ENCODE measurements around the gene KISS1R. TPM values are rescaled to one million over a fixed set of nuclear protein-coding genes. Genes with fewer than 3 reads are reported as not detected.

The KISS1R gene
- total and polyA plus RNA-seq, 4 donors = not detected

GRCh38 chr19:938233-938923 is 21.2 kb downstream of the KISS1R start:
- no peak overlapping the region for H3K4me3 ChIP-seq (ENCODE audit: low read depth in 1 of 3, low read length in 3 of 3)
- DNase-seq (ENCODE audit: low spot score) = no peak
- H3K4me1 ChIP-seq (ENCODE audit: control insufficient read depth in 4 of 4, insufficient read depth in 4 of 4, low read length in 3 of 4) = peaks cover 34 to 55% (median 42%) of the 10 kb centered on the region in 4 donors
- no peak overlapping the region for H3K27ac ChIP-seq (ENCODE audit: low read depth in 1 of 2, low read length in 2 of 2)
- H3K36me3 ChIP-seq (ENCODE audit: control insufficient read depth in 4 of 4, insufficient read depth in 3 of 4, low read depth in 1 of 4, low read length in 3 of 4) = no peaks in the 10 kb centered on the region
- H3K27me3 ChIP-seq (ENCODE audit: control insufficient read depth in 4 of 4, insufficient read depth in 4 of 4, low read length in 3 of 4) = no peaks in the 10 kb centered on the region
- no peak overlapping the region for H3K9ac ChIP-seq (ENCODE audit: low read depth in 1 of 2, low read length in 2 of 2)
- H3K9me3 ChIP-seq (ENCODE audit: control insufficient read depth in 4 of 4, low read length in 3 of 4) = no peaks in the 10 kb centered on the region
- TF ChIP-seq NR2F2 (IDR thresholded peaks at IDR 0.05) (no peak), RAD21 (IDR thresholded peaks at IDR 0.05) (no peak), GABPA (IDR thresholded peaks at IDR 0.05 in 1 of 2, conservative IDR thresholded peaks at IDR 0.05 in 1 of 2) (no peak)
- WGBS = 91% methylated on average over 23 of the region's 23 CpGs

- Histone ChIP-seq H3K27ac (ENCODE audit: low read depth in 1 of 2, low read length in 2 of 2) (no peak overlapping the region), H3K36me3 (ENCODE audit: control insufficient read depth in 4 of 4, insufficient read depth in 3 of 4, low read depth in 1 of 4, low read length in 3 of 4) (no peaks in the 10 kb centered on the region)
Observed at GRCh38 chr19:939439-939838, 22.3 kb downstream of the KISS1R start.

GRCh38 chr19:939922-940321 is 22.8 kb downstream of the KISS1R start:
- Histone ChIP-seq H3K36me3 (ENCODE audit: control insufficient read depth in 4 of 4, insufficient read depth in 3 of 4, low read depth in 1 of 4, low read length in 3 of 4) (no peaks in the 10 kb centered on the region), H3K4me3 (ENCODE audit: low read depth in 1 of 3, low read length in 3 of 3) (no peak overlapping the region), H3K9ac (ENCODE audit: low read depth in 1 of 2, low read length in 2 of 2) (no peak overlapping the region), H3K27ac (ENCODE audit: low read depth in 1 of 2, low read length in 2 of 2) (peak overlapping the region; percentile 77 to 89), H3K9me3 (ENCODE audit: control insufficient read depth in 4 of 4, low read length in 3 of 4) (no peaks in the 10 kb centered on the region), H3K27me3 (ENCODE audit: control insufficient read depth in 4 of 4, insufficient read depth in 4 of 4, low read length in 3 of 4) (no peaks in the 10 kb centered on the region), H3K4me1 (ENCODE audit: control insufficient read depth in 4 of 4, insufficient read depth in 4 of 4, low read length in 3 of 4) (peaks cover 24 to 39% (median 30%) of the 10 kb centered on the region in 4 donors)
- 98% methylated on average over 7 of the region's 7 CpGs for WGBS
- no peak for DNase-seq (ENCODE audit: low spot score)
- TF ChIP-seq YY1 (IDR thresholded peaks at IDR 0.05) (no peak), RAD21 (IDR thresholded peaks at IDR 0.05) (no peak), CTCF (IDR thresholded peaks at IDR 0.05; ENCODE audit: low read depth, low read length, missing input control) (no peak), REST (IDR thresholded peaks at IDR 0.05) (no peak), NR2F2 (IDR thresholded peaks at IDR 0.05) (no peak), RXRA (IDR thresholded peaks at IDR 0.05) (no peak), ZBTB33 (IDR thresholded peaks at IDR 0.05) (no peak), SP1 (IDR thresholded peaks at IDR 0.05) (no peak), FOXA2 (IDR thresholded peaks at IDR 0.05) (no peak)

More at GRCh38 chr19:939439-939838, 22.3 kb downstream of the KISS1R start:
- H3K9me3 ChIP-seq (ENCODE audit: control insufficient read depth in 4 of 4, low read length in 3 of 4) = no peaks in the 10 kb centered on the region
- no peaks in the 10 kb centered on the region for H3K27me3 ChIP-seq (ENCODE audit: control insufficient read depth in 4 of 4, insufficient read depth in 4 of 4, low read length in 3 of 4)
- TF ChIP-seq GABPA (IDR thresholded peaks at IDR 0.05 in 1 of 2, conservative IDR thresholded peaks at IDR 0.05 in 1 of 2) (no peak), FOXA1 (IDR thresholded peaks at IDR 0.05) (no peak), HNF4G (IDR thresholded peaks at IDR 0.05) (no peak), ATF3 (IDR thresholded peaks at IDR 0.05) (no peak), SP1 (IDR thresholded peaks at IDR 0.05) (no peak), RAD21 (IDR thresholded peaks at IDR 0.05) (no peak), FOXA2 (IDR thresholded peaks at IDR 0.05) (no peak), CTCF (IDR thresholded peaks at IDR 0.05; ENCODE audit: low read depth, low read length, missing input control) (no peak), YY1 (IDR thresholded peaks at IDR 0.05) (no peak), RXRA (IDR thresholded peaks at IDR 0.05) (no peak)
- WGBS = 90% methylated on average over 22 of the region's 22 CpGs
- H3K4me3 ChIP-seq (ENCODE audit: low read depth in 1 of 3, low read length in 3 of 3) = no peak overlapping the region
- no peak for DNase-seq (ENCODE audit: low spot score)
- peaks cover 26 to 44% (median 34%) of the 10 kb centered on the region in 4 donors for H3K4me1 ChIP-seq (ENCODE audit: control insufficient read depth in 4 of 4, insufficient read depth in 4 of 4, low read length in 3 of 4)
- no peak overlapping the region for H3K9ac ChIP-seq (ENCODE audit: low read depth in 1 of 2, low read length in 2 of 2)

Data from liver (tissue), 9 donors.